ENCODE measurements around the gene CLEC4G. TPM values are rescaled to one million over a fixed set of nuclear protein-coding genes. Genes with fewer than 3 reads are reported as not detected.

The CLEC4G gene
- total RNA-seq, 2 experiments from 2014 or later, result not detected

DNA sequence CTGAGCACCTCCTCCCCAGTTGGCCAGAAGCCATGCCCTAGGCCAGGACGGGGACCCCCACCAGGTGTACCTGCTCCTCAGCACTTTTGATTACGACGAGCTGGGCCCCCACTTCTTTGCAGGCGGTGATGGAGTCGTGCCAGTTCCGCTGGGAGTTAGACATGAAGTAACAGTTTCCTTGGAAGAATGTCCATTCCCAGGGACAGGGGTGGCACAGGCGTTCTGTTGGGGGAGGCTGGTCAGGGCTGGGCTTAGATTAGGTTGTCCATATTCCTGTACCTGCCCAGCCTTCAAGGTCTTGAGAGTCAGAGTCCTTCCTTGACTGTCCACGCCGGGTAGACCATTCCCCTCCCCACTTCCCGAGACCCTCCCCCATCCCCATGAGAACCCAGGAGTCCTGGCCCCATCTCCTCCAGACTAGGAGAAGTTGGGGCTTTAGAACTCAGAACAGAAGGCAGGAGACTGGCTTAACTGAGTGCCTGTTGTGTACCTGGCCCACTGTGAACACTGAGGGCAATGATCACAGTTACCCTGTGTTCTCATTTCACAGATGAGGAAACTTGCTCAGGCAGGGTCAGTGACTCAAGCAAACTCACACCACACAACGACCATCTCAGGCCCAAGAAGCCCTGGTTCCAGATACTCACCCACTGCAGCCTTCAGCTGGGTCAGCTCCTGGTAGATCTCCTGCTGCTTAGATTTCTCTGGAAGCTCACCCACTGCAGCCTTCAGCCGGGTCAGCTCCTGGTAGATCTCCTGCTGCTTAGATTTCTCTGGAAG is 13.2 kb upstream of the CLEC4G start:
- Histone ChIP-seq H3K4me1 (ENCODE audit: insufficient read depth, low read length) (no peaks in the 10 kb centered on the region), H3K27ac (ENCODE audit: low read depth in 1 of 2, low read length in 2 of 2) (no peak overlapping the region), H3K9me3 (ENCODE audit: control insufficient read depth in 1 of 2, insufficient read depth in 1 of 2, low read length in 2 of 2) (no peaks in the 10 kb centered on the region), H3K4me3 (ENCODE audit: low read length) (no peak overlapping the region), H3K27me3 (ENCODE audit: control insufficient read depth in 1 of 2, insufficient read depth in 2 of 2, low read length in 2 of 2) (no peaks in the 10 kb centered on the region), H3K36me3 (ENCODE audit: insufficient read depth, low read length) (no peaks in the 10 kb centered on the region)
- H3K27ac Mint-ChIP-seq, result no peak overlapping the region
- TF ChIP-seq, protein P1, sequence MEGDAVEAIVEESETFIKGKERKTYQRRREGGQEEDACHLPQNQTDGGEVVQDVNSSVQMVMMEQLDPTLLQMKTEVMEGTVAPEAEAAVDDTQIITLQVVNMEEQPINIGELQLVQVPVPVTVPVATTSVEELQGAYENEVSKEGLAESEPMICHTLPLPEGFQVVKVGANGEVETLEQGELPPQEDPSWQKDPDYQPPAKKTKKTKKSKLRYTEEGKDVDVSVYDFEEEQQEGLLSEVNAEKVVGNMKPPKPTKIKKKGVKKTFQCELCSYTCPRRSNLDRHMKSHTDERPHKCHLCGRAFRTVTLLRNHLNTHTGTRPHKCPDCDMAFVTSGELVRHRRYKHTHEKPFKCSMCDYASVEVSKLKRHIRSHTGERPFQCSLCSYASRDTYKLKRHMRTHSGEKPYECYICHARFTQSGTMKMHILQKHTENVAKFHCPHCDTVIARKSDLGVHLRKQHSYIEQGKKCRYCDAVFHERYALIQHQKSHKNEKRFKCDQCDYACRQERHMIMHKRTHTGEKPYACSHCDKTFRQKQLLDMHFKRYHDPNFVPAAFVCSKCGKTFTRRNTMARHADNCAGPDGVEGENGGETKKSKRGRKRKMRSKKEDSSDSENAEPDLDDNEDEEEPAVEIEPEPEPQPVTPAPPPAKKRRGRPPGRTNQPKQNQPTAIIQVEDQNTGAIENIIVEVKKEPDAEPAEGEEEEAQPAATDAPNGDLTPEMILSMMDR (IDR thresholded peaks at IDR 0.05), result no peak
- H3K4me1 Mint-ChIP-seq (ENCODE audit: low read depth), result no peaks in the 10 kb centered on the region
- no peak for DNase-seq
- intact Hi-C loops (cut with DNase I, micrococcal nuclease), result no loop called here
- CTCF ChIA-PET, result interaction anchor here (0.8 kb wide), 1 partner anchor 54 kb away, joined by 3 read pairs; no protein-coding TSS in a partner anchor
- H3K9me3 Mint-ChIP-seq, result peaks cover 2% of the 10 kb centered on the region
- no peak for ATAC-seq (ENCODE audit: poor library complexity)
- peaks cover 21% of the 10 kb centered on the region for H3K27me3 Mint-ChIP-seq
- H3K36me3 Mint-ChIP-seq (ENCODE audit: low read depth), result no peaks in the 10 kb centered on the region
- POLR2A ChIA-PET, result no interaction called here
- no peak overlapping the region for H3K4me3 Mint-ChIP-seq

DNA sequence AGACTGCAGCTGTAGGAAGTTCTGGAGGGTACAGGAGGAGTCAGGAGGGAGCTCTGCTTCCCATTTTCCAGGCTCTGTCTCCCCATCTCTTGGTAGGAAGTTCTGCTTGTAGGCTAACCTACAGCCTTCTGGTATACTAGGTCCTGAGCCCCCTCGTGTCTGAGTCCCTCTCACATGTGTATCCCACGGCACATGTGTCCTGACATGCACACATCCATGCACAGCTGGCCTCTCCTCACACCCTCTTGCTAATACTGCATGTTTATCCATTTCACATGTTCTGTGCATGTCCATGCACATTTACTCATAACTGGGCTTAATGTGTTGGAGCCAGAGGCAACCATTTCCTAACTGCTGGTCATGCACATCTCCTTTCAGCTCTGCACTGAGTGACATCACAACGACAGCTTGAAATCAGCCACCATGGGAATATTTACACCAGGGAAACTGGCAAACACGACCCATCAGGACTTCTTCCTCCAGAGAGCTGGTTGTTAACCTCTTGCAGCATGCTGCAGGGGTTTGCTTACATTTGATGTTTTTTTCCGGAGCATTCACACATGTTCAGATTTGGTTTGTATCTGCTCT is 12.4 kb upstream of the CLEC4G start:
- DNase-seq (no peak), ATAC-seq (ENCODE audit: poor library complexity) (no peak)
- peaks cover 2% of the 10 kb centered on the region for H3K9me3 Mint-ChIP-seq
- Histone ChIP-seq H3K4me1 (ENCODE audit: insufficient read depth, low read length) (no peaks in the 10 kb centered on the region), H3K4me3 (ENCODE audit: low read length) (no peak overlapping the region), H3K36me3 (ENCODE audit: insufficient read depth, low read length) (no peaks in the 10 kb centered on the region), H3K27ac (ENCODE audit: low read depth in 1 of 2, low read length in 2 of 2) (no peak overlapping the region), H3K27me3 (ENCODE audit: control insufficient read depth in 1 of 2, insufficient read depth in 2 of 2, low read length in 2 of 2) (no peaks in the 10 kb centered on the region), H3K9me3 (ENCODE audit: control insufficient read depth in 1 of 2, insufficient read depth in 1 of 2, low read length in 2 of 2) (no peaks in the 10 kb centered on the region)
- POLR2A ChIA-PET, result no interaction called here
- CTCF ChIA-PET, result interaction anchor here (0.8 kb wide), 1 partner anchor 55 kb away, joined by 3 read pairs; no protein-coding TSS in a partner anchor
- no peak overlapping the region for H3K27ac Mint-ChIP-seq
- no peaks in the 10 kb centered on the region for H3K36me3 Mint-ChIP-seq (ENCODE audit: low read depth)
- no peaks in the 10 kb centered on the region for H3K4me1 Mint-ChIP-seq (ENCODE audit: low read depth)
- H3K27me3 Mint-ChIP-seq, result peaks cover 21% of the 10 kb centered on the region
- TF ChIP-seq, protein P1 (IDR thresholded peaks at IDR 0.05), result no peak
- no peak overlapping the region for H3K4me3 Mint-ChIP-seq
- intact Hi-C loops (cut with DNase I, micrococcal nuclease), result no loop called here

DNA sequence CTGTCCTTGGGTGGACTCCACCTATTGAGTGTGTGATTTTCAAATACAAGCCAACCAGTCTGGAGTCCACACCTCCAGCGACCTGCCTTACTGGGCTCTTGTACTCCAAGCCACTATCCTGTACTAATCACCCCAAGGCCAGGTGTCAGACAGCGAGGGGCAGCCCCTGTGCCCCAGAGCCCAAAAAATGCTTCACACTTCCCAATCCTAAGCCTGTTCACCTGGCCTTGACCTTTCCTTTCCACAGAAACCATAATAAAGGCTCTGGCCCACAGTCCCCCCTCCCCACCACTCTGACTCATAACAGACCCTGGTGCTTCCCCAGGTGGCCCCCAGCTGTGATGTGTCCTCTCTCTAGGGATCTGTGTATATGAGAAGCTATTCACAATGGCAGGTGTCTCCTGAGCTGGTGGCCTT is 11.5 kb upstream of the CLEC4G start:
- peaks cover 2% of the 10 kb centered on the region for H3K9me3 Mint-ChIP-seq
- H3K4me3 Mint-ChIP-seq, result no peak overlapping the region
- DNase-seq (no peak), ATAC-seq (ENCODE audit: poor library complexity) (no peak)
- intact Hi-C loops (cut with DNase I, micrococcal nuclease), result no loop called here
- POLR2A ChIA-PET, result no interaction called here
- Histone ChIP-seq H3K27ac (ENCODE audit: low read depth in 1 of 2, low read length in 2 of 2) (no peak overlapping the region), H3K36me3 (ENCODE audit: insufficient read depth, low read length) (no peaks in the 10 kb centered on the region), H3K4me1 (ENCODE audit: insufficient read depth, low read length) (no peaks in the 10 kb centered on the region), H3K27me3 (ENCODE audit: control insufficient read depth in 1 of 2, insufficient read depth in 2 of 2, low read length in 2 of 2) (no peaks in the 10 kb centered on the region), H3K4me3 (ENCODE audit: low read length) (no peak overlapping the region), H3K9me3 (ENCODE audit: control insufficient read depth in 1 of 2, insufficient read depth in 1 of 2, low read length in 2 of 2) (no peaks in the 10 kb centered on the region)
- TF ChIP-seq, protein P1 (IDR thresholded peaks at IDR 0.05), result no peak
- CTCF ChIA-PET, result no interaction called here
- H3K4me1 Mint-ChIP-seq (ENCODE audit: low read depth), result no peaks in the 10 kb centered on the region
- no peaks in the 10 kb centered on the region for H3K36me3 Mint-ChIP-seq (ENCODE audit: low read depth)
- H3K27me3 Mint-ChIP-seq, result peaks cover 21% of the 10 kb centered on the region
- H3K27ac Mint-ChIP-seq, result no peak overlapping the region
